GM10266 (cell line): Measurements from ENCODE around the gene FAM234A.

Experiments
- DNase-seq: peaks from one replicate; pipeline ENCODE4 v3.0.0; 2012; ENCODE audit errors: extremely low spot score
- TF ChIP-seq, protein P1 (sequence below): IDR thresholded peaks from 2 replicates; pipeline ENCODE4 v1.5.1; 2012; ENCODE audit warnings: mild to moderate bottlenecking, low read depth; ENCODE audit not compliant: control insufficient read depth, insufficient read depth; ENCODE audit errors: missing control alignments

FAM234A gene

DNA sequence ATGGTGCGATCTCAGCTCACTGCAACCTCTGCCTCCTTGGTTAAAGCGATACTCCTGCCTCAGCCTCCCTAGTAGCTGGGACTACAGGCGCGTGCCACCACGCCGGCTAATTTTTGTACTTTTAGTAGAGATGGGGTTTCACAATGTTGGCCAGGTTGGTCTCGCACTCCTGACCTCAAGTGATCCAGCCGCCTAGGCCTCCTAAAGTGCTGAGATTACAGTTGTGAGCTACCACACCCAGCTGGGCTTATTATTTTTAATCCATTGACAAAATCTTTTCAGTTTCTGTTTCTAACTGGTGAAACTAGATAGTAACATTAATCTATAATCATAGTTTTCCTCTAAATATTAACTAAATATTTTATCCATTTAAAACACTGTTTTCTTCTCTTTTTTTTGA is 5.9 kb downstream of the FAM234A start:
- DNase-seq: no peak
- TF ChIP-seq, protein P1, sequence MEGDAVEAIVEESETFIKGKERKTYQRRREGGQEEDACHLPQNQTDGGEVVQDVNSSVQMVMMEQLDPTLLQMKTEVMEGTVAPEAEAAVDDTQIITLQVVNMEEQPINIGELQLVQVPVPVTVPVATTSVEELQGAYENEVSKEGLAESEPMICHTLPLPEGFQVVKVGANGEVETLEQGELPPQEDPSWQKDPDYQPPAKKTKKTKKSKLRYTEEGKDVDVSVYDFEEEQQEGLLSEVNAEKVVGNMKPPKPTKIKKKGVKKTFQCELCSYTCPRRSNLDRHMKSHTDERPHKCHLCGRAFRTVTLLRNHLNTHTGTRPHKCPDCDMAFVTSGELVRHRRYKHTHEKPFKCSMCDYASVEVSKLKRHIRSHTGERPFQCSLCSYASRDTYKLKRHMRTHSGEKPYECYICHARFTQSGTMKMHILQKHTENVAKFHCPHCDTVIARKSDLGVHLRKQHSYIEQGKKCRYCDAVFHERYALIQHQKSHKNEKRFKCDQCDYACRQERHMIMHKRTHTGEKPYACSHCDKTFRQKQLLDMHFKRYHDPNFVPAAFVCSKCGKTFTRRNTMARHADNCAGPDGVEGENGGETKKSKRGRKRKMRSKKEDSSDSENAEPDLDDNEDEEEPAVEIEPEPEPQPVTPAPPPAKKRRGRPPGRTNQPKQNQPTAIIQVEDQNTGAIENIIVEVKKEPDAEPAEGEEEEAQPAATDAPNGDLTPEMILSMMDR: no peak

DNA sequence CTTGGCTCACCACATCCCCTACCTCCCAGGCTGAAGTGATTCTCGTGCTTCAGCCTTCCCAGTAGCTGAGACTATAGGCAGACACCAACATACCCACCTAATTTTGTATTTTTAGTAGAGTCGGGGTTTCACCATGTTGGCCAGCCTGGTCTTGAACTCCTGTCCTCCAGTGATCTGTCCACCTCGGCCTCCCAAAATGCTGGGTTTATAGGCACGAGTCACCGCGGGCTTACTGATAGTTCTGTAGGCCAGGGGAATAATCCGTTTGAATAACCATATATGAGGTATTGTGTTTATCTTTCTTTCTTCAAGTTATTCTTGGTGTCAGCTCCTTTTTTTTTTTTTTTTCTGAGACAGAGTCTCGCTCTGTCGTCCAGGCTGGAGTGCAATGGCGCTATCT is 7.7 kb downstream of the FAM234A start:
- no peak for DNase-seq
- TF ChIP-seq, protein P1: no peak

DNA sequence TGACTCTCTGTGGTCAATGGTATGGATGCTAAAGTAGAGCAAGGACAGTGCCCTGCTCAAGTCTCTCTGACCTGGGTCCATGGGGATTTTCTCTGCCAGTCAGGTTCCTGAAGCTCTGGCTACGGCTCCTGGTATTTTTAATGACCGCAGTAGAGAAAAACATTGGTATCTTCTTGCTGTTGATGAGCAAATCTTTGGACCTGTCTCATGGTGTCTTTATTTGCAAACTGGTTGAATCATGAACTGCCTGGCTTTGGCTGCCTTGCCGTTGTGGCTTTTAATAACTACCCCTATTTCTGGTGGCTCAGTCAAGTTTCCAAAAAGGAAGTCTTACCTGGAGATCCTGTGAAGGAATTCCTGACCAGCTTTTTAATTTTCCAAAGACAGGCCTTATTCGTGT is 8.7 kb downstream of the FAM234A start:
- TF ChIP-seq, protein P1: no peak
- no peak for DNase-seq

DNA sequence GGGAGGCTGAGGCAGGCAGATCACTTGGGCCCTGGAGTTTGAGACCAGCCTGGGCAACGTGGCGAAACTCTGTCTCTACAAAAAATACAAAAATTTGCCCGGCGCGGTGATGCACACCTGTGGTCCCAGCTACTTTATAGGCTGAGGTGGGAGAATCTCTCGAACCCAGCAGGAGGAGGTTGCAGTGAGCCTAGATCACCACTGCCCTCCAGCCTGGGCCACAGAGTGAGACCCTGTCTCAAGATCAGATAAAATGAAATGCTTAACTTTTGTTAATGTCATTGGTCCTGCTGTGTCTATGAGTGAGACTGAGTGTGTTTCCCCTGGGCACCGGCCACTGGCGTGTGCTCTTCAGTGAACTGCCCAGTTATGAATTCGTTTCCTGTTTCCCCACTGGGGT is 10.5 kb downstream of the FAM234A start:
- DNase-seq: no peak
- TF ChIP-seq, protein P1: no peak

DNA sequence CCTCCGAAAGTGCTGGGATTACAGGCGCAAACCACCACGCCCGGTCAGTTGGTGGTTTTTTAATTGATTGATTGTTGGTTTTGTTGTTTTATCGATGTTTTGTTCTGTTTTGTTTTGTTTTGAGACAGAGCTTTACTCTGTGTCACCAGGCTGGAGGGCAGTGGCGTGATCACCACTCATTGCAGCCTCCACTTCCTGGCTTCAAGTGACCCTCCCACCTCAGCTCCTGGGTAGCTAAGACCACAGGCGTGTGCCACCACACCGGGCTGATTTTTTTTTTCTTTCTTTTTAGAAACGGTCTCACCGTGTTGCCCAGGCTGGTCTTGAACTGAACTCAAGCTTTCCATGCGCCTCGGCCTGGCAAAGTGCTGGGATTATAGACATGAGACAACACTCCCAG is 12.4 kb downstream of the FAM234A start:
- no peak for DNase-seq
- TF ChIP-seq, protein P1: no peak

DNA sequence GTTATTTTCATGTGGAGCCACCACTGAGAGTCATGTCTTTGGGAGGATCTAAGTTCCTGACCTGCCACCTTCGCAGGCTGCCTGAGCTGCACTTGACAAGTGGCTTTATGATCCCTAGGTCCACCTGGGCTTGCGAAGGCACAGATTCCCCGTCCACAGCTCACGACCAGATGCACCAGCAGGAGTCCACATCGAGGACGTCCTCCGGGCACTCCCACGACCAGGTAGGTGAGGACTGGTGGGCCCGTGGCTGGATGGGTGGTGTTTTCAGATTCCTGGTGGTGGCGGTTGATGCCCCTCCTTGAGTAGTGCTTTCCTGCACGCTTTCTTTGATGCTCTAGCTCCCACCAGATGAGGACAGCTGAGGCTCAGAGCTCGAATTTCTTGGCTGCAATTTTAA is 14.8 kb downstream of the FAM234A start:
- DNase-seq: no peak
- TF ChIP-seq, protein P1: no peak

DNA sequence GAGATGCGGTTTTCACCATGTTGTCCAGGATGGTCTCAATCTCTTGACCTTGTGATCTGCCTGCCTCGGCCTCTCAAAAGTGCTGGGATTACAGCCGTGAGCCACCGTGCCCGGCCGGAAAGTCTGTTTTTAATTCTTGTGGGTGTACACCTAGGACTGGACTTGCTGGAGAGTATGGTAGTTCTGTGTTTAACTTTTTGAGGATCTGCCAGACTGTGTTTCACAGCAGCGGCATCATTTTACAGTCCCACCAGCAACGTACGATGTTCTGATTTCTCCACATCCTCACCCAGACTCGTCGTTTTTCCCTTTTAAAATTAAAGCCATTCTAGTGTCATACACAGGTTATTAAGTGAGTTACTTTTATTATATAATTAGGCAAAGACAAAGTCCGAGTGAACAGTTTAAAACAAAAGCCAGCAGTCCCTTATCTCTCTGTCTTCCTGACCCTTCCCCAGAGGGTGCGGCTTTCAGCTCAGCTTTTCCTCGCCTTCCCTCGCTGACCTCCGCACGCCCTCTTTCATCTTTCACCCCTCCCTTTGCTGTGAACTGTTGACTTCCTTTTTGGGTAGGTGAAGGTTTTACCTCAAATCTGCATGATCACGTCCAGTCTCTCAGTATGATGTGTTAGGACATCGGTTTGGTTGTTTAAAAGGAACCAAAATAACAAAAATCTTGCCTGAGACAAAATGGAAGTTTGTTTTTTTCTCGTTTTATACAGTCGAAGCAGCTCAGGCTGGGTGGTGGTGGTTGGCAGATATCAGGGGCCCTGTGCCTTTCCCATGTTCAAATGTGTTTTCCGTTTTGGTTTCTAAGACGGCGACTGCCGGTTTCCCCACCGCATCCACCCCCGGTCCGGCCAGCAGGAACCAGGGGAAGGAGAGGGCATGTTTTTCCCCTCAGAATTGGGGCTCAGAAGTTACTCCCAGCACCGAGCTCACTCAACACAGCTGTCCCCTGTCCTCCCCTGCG is 18.0 kb downstream of the FAM234A start:
- peak; percentile 55 for DNase-seq
- TF ChIP-seq, protein P1: no peak
